NOMO-1 treated with dmso at 0.1 percent for 144 hours (cell line): ENCODE results near the gene KRT2.

Experiments
- DNase-seq: peaks from one replicate; lab custom pipeline; 2025; ENCODE audit not compliant: unreplicated experiment; lab: John Stamatoyannopoulos, UW

Gene KRT2

GRCh38 chr12:52643233-52644077 is 8.6 kb downstream of the KRT2 start:
- DNase-seq: no peak

- DNase-seq: no peak
These were observed 10.5 kb downstream of the KRT2 start for GRCh38 chr12:52641468-52641867.

- DNase-seq: no peak
These were observed 14.7 kb downstream of the KRT2 start for GRCh38 chr12:52637299-52637698.

GRCh38 chr12:52636592-52637258 is 15.3 kb downstream of the KRT2 start:
- DNase-seq: no peak

- DNase-seq: no peak
These were observed 15.8 kb downstream of the KRT2 start for GRCh38 chr12:52636189-52636588.

- DNase-seq: no peak
These were observed 17.6 kb downstream of the KRT2 start for GRCh38 chr12:52634266-52635056.

- DNase-seq: peak; percentile 15
These were observed 18.6 kb downstream of the KRT2 start for GRCh38 chr12:52633383-52633782.

GRCh38 chr12:52632656-52633055 is 19.4 kb downstream of the KRT2 start:
- no peak for DNase-seq

GRCh38 chr12:52631676-52632459 is 20.1 kb downstream of the KRT2 start:
- no peak for DNase-seq

GRCh38 chr12:52631264-52631663 is 20.7 kb downstream of the KRT2 start:
- DNase-seq: no peak

- no peak for DNase-seq
These were observed 21.3 kb downstream of the KRT2 start for GRCh38 chr12:52630599-52631200.

GRCh38 chr12:52630008-52630500 is 22.0 kb downstream of the KRT2 start:
- DNase-seq: no peak

- DNase-seq: no peak
These were observed 22.6 kb downstream of the KRT2 start for GRCh38 chr12:52629281-52630007.

- no peak for DNase-seq
These were observed 23.2 kb downstream of the KRT2 start for GRCh38 chr12:52628841-52629240.

GRCh38 chr12:52628111-52628507 is 23.9 kb downstream of the KRT2 start:
- no peak for DNase-seq

GRCh38 chr12:52627395-52628110 is 24.5 kb downstream of the KRT2 start:
- no peak for DNase-seq

GRCh38 chr12:52622349-52622748 is 29.7 kb downstream of the KRT2 start:
- no peak for DNase-seq

- no peak for DNase-seq
These were observed 33.1 kb downstream of the KRT2 start for GRCh38 chr12:52618866-52619265.

- DNase-seq: no peak
These were observed 33.8 kb downstream of the KRT2 start, which contains the start of gene KRT73 for GRCh38 chr12:52618216-52618615. Gene KRT73, minus strand, starts transcription at chr12:52618559. Its CDS starts 35 bp downstream, at chr12:52618524.
